K562 (cell line): ENCODE results near the gene GGT6. TPM values are rescaled to one million over a fixed set of nuclear protein-coding genes. Genes with fewer than 3 reads are reported as not detected.

Source experiments
- ATAC-seq: fragments of 200-7000 bp; cut with Tn5 transposase; 3 replicates; pipeline ENCODE4 v1.9.1; 2020; ENCODE audit warnings: moderate library complexity
- BruUV-seq: library from RNA; stranded (reverse); fragments of 400-500 nt; replicated peaks from 2 replicates; lab custom pipeline; 2021; lab: Mats Ljungman, UMichigan
- CTCF ChIA-PET: fragments of 300-600 bp; formaldehyde crosslinking; extraction: SDS; loops from one replicate; lab custom pipeline; 2021; ENCODE audit warnings: low intra/inter-chr PET ratio; lab: Yijun Ruan, JAX
- POLR2A ChIA-PET: fragments of 300-600, 350-650 bp; sonication (Branson Sonifier 250); formaldehyde crosslinking; extraction: SDS; loops from one replicate; lab custom pipeline; 2021; ENCODE audit warnings: antibody characterized with exemption, inconsistent platforms; lab: Yijun Ruan, JAX
- DNase-seq, 4 experiments: peaks; one replicate each; pipeline versions ENCODE4 v3.0.0 to v3.0.0-alpha.2; 2011 to 2018; ENCODE audit warnings: low spot score in 3 of 4, mixed read lengths in 3 of 4; ENCODE audit errors: extremely low read depth in 1 of 4
- FAIRE-seq: peaks from 2 replicates; lab custom pipeline; 2011; peaks lifted over from hg19 to GRCh38; lab: Jason Lieb, UNC
- H2AFZ ChIP-seq: 2 replicates; pipeline ENCODE4 v1.6.0; 2011; ENCODE audit warnings: low read depth, low read length, control low read depth, inconsistent platforms
- H3K27ac ChIP-seq: fragments of 200-600 bp; 3 replicates; pipeline ENCODE4 v1.8.0; 2011; ENCODE audit warnings: low read depth, mild to moderate bottlenecking, control low read depth, inconsistent platforms, low read length, moderate library complexity, mixed read lengths; ENCODE audit errors: extremely low read depth
- H3K27me3 ChIP-seq, 2 experiments: fragments of 300-600 bp in 1 of 2; 2 replicates in 1 of 2; 3 replicates in 1 of 2; pipeline versions ENCODE4 v1.6.0 to v1.8.0; 2011; ENCODE audit warnings: inconsistent platforms in 2 of 2, low read length in 2 of 2, mild to moderate bottlenecking in 1 of 2, mixed read lengths in 1 of 2, moderate library complexity in 1 of 2; ENCODE audit not compliant: control insufficient read depth in 2 of 2, insufficient read depth in 2 of 2
- H3K36me3 ChIP-seq: fragments of 300-600 bp; 3 replicates; pipeline ENCODE4 v1.8.0; 2011; ENCODE audit warnings: mild to moderate bottlenecking, low read length, inconsistent platforms; ENCODE audit not compliant: control insufficient read depth, insufficient read depth
- H3K4me1 ChIP-seq, 2 experiments: fragments of 200-600 bp in 1 of 2; replicated peaks in 1 of 2; 2 replicates in 1 of 2; 3 replicates in 1 of 2; pipeline versions ENCODE4 v1.5.1 to v1.8.0; 2011; ENCODE audit warnings: inconsistent platforms in 2 of 2, low read length in 2 of 2, mild to moderate bottlenecking in 1 of 2, mixed read lengths in 1 of 2, moderate library complexity in 1 of 2; ENCODE audit not compliant: control insufficient read depth in 2 of 2, insufficient read depth in 2 of 2
- H3K4me2 ChIP-seq: 2 replicates; pipeline ENCODE4 v1.6.1; 2011; ENCODE audit warnings: low read length, control low read depth, inconsistent platforms, mixed read lengths; ENCODE audit not compliant: insufficient read depth
- H3K4me3 ChIP-seq: fragments of 200-600 bp; sonication (generic), shearing (Covaris generic); 2 replicates; pipeline ENCODE4 v1.5.1; 2016; ENCODE audit warnings: control low read depth, inconsistent platforms
- H3K79me2 ChIP-seq: fragments of 200-600 bp; 3 replicates; pipeline ENCODE4 v1.8.0; 2011; ENCODE audit warnings: low read length, inconsistent platforms; ENCODE audit not compliant: control insufficient read depth, insufficient read depth
- H3K9ac ChIP-seq, 2 experiments: 2 replicates each; pipeline versions ENCODE4 v1.6.0 to v1.6.1; 2011; ENCODE audit warnings: low read depth in 2 of 2, low read length in 2 of 2, control low read depth in 1 of 2, inconsistent platforms in 1 of 2, mild to moderate bottlenecking in 1 of 2, mixed read lengths in 1 of 2; ENCODE audit not compliant: insufficient read depth in 1 of 2
- H3K9me1 ChIP-seq: one replicate; pipeline ENCODE4 v1.6.0; 2011; ENCODE audit warnings: inconsistent platforms, mild to moderate bottlenecking, low read length, moderate library complexity; ENCODE audit not compliant: control insufficient read depth, insufficient read depth
- H3K9me3 ChIP-seq: replicated peaks from 2 replicates; pipeline ENCODE4 v1.5.1; 2011; ENCODE audit warnings: low read depth, low read length, inconsistent platforms; ENCODE audit not compliant: control insufficient read depth, insufficient read depth
- H4K20me1 ChIP-seq: replicated peaks from 2 replicates; pipeline ENCODE4 v1.6.1; 2011; ENCODE audit warnings: low read length, inconsistent platforms, mixed read lengths; ENCODE audit not compliant: control insufficient read depth, insufficient read depth
- HMBOX1 ChIP-seq: sonication (generic); IDR thresholded peaks from 2 replicates; pipeline ENCODE4 v1.6.1; 2016
- WGBS: fragments of 100-300 bp; shearing (Covaris generic); methylation state at CpG from one replicate; pipeline ENCODE4 v1.1.6; 2016; ENCODE audit warnings: low coverage, mixed read lengths; ENCODE audit not compliant: insufficient coverage; ENCODE audit errors: missing lambda C conversion rate; 5-methylcytosine and 5-hydroxymethylcytosine counted together
- in situ Hi-C: fragments of 300-500 bp; cut with MboI; formaldehyde crosslinking; loops from 4 replicates; pipeline ENCODE4 v1.15.0; 2018; ENCODE audit warnings: inconsistent platforms, mixed read lengths
- intact Hi-C: fragments of 100-400 bp; cut with micrococcal nuclease; formaldehyde crosslinking; loops from 2 replicates; pipeline ENCODE4 v1.14.2; 2022
- polyA plus RNA-seq, 8 experiments: library from polyadenylated mRNA; depleted of rRNA in 4 of 8; stranded (reverse) in 5 of 8; unstranded in 3 of 8; fragments of >200 nt; fragmentation: Nextera tagmentation in 2 of 8; fragmentation: Illumina TruSeq in 1 of 8; extraction: Ambion mirVana in 2 of 8; extraction: Trizol in 1 of 8; gene quantifications; 2 replicates each; pipeline versions ENCODE4 v1.2.1 to v1.2.3, GENCODE V29; 2011 to 2014; ENCODE audit warnings: inconsistent platforms in 1 of 8, missing spikeins in 1 of 8
- total RNA-seq, 7 experiments: library from RNA; depleted of rRNA in 6 of 7; stranded (reverse); fragments of >200 nt in 6 of 7; fragmentation: Illumina TruSeq in 2 of 7; extraction: Trizol in 2 of 7; gene quantifications; 2 replicates each; pipeline versions ENCODE4 v1.2.1 to v1.2.3, GENCODE V29; 2011 to 2021; ENCODE audit warnings: low replicate concordance in 1 of 7
- TF ChIP-seq, protein P1 (sequence below): fragments of 450-650 bp; IDR thresholded peaks from 2 replicates; pipeline ENCODE4 v1.6.1; 2017; ENCODE audit warnings: antibody characterized with exemption

GGT6 gene
- total and polyA plus RNA-seq, 9 of the 15 experiments (the other 6 are each of a cell fraction or from before 2014, with no cell fraction given): 0.09 TPM; not detected in 8

DNA sequence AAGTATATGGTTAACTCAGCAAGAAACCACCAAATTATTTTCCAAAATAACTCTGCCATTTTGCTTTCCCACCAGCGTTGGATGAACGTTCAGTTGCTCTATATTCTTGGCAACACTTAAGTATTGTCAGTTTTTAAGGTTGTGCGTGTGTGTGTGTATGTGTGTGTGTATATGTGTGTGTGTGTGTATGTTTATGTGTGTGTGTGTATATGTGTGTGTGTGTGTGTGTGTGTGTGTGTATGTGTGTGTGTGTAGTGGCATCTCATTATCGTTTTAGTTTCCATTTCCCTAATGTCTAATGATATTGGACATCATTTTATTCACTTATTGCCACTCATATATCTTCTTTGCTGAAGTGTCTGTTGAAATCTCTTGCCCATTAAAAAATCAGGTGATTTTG, 12.7 kb upstream of the GGT6 start:
- intact Hi-C loops: no loop called here
- WGBS: 21% methylated on average over 4 of the region's 4 CpGs

More for the DNA sequence above, 12.7 kb upstream of the GGT6 start:
- no peak for ATAC-seq
- no peaks in the 10 kb centered on the region for H3K79me2 ChIP-seq
- H4K20me1 ChIP-seq: no peaks in the 10 kb centered on the region
- BruUV-seq: no TSS peak
- ChIA-PET POLR2A (no interaction called here), CTCF (no interaction called here)
- no peak overlapping the region for H3K9ac ChIP-seq
- H3K4me3 ChIP-seq: no peak overlapping the region
- peaks cover 0 to 12% of the 10 kb centered on the region in 2 experiments; a peak in 2 of 5 replicates for H3K4me1 ChIP-seq
- in situ Hi-C loops: no loop called here
- H3K27ac ChIP-seq: no peak overlapping the region
- TF ChIP-seq, protein P1, sequence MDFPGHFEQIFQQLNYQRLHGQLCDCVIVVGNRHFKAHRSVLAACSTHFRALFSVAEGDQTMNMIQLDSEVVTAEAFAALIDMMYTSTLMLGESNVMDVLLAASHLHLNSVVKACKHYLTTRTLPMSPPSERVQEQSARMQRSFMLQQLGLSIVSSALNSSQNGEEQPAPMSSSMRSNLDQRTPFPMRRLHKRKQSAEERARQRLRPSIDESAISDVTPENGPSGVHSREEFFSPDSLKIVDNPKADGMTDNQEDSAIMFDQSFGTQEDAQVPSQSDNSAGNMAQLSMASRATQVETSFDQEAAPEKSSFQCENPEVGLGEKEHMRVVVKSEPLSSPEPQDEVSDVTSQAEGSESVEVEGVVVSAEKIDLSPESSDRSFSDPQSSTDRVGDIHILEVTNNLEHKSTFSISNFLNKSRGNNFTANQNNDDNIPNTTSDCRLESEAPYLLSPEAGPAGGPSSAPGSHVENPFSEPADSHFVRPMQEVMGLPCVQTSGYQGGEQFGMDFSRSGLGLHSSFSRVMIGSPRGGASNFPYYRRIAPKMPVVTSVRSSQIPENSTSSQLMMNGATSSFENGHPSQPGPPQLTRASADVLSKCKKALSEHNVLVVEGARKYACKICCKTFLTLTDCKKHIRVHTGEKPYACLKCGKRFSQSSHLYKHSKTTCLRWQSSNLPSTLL: no peak
- TF ChIP-seq HMBOX1: no peak
- no peaks in the 10 kb centered on the region for H3K9me3 ChIP-seq
- no peaks in the 10 kb centered on the region for H3K36me3 ChIP-seq
- no peaks in the 10 kb centered on the region for H3K9me1 ChIP-seq
- peaks cover 12 to 47% of the 10 kb centered on the region in 2 experiments for H3K27me3 ChIP-seq
- H2AFZ ChIP-seq: no peak overlapping the region
- FAIRE-seq: no peak
- H3K4me2 ChIP-seq: no peak overlapping the region
- no peak for DNase-seq
